H1 (cell line): ENCODE results near the gene HTR6. TPM values are rescaled to one million over a fixed set of nuclear protein-coding genes. Genes with fewer than 3 reads are reported as not detected.

Experiments
- BCL11A ChIP-seq, 2 experiments: IDR thresholded peaks; one replicate each; pipeline ENCODE4 v1.6.1; 2011; ENCODE audit warnings: low read depth in 2 of 2, low read length in 2 of 2, mild to moderate bottlenecking in 2 of 2
- CHD2 ChIP-seq: IDR thresholded peaks from 2 replicates; pipeline ENCODE4 v1.6.1; 2012; ENCODE audit warnings: low read length, improper control_type of control experiment
- FOSL1 ChIP-seq: IDR thresholded peaks from 2 replicates; pipeline ENCODE4 v1.6.1; 2011; ENCODE audit warnings: mild to moderate bottlenecking, low read depth, low read length, moderate library complexity; ENCODE audit not compliant: insufficient read depth
- KDM5A ChIP-seq: fragments of 200-600 bp; IDR thresholded peaks from 2 replicates; pipeline ENCODE4 v1.7.1; 2012; ENCODE audit warnings: mild to moderate bottlenecking, low read length, inconsistent platforms, mixed read lengths
- POLR2AphosphoS5 ChIP-seq: IDR thresholded peaks from 2 replicates; pipeline ENCODE4 v1.6.1; 2011; ENCODE audit warnings: low read depth, low read length
- TAF1 ChIP-seq: IDR thresholded peaks from 2 replicates; pipeline ENCODE4 v1.6.1; 2011; ENCODE audit warnings: mild to moderate bottlenecking, low read depth, low read length
- TCF12 ChIP-seq: IDR thresholded peaks from 2 replicates; pipeline ENCODE4 v1.6.1; 2011; ENCODE audit warnings: low read depth, mild to moderate bottlenecking, low read length
- polyA plus RNA-seq, 7 experiments: library from polyadenylated mRNA; depleted of rRNA in 3 of 7; stranded (reverse) in 5 of 7; unstranded in 2 of 7; fragments of >200 nt in 5 of 7; fragments of 200-250 nt in 2 of 7; gene quantifications; 1 replicate in 5 of 7; 2 replicates in 1 of 7; 4 replicates in 1 of 7; pipeline versions ENCODE4 v1.2.1 to v1.2.3, GENCODE V29; 2011 to 2013; ENCODE audit warnings: missing spikeins in 2 of 7, mixed read lengths in 2 of 7
- total RNA-seq: library from RNA; stranded (reverse); fragmentation: NEBNext Ultra II Directional; extraction: Animal tissue kit (Norgen Biotek cat#: 25700); gene quantifications from 2 replicates; pipeline ENCODE4 v1.2.1, GENCODE V29; 2021
- TF ChIP-seq, protein P1 (sequence below): fragments of 300-600 bp; sonication (generic); IDR thresholded peaks from 2 replicates; pipeline ENCODE4 v1.7.1; 2012; ENCODE audit warnings: low read length, moderate library complexity, mild to moderate bottlenecking, inconsistent platforms; ENCODE audit not compliant: insufficient replicate concordance
- TF ChIP-seq, protein P2 (sequence below): IDR thresholded peaks from 2 replicates; pipeline ENCODE4 v1.6.1; 2011; ENCODE audit warnings: low read depth, mild to moderate bottlenecking, low read length; ENCODE audit not compliant: insufficient read depth

HTR6 gene
- total and polyA plus RNA-seq, 2 of the 8 experiments (the other 6 are each of a cell fraction or from before 2014, with no cell fraction given): 0.76 to 0.95 TPM

GRCh38 chr1:19622204-19622603 lies 42.5 kb upstream of the HTR6 start (continued):
- TF ChIP-seq, protein P1, sequence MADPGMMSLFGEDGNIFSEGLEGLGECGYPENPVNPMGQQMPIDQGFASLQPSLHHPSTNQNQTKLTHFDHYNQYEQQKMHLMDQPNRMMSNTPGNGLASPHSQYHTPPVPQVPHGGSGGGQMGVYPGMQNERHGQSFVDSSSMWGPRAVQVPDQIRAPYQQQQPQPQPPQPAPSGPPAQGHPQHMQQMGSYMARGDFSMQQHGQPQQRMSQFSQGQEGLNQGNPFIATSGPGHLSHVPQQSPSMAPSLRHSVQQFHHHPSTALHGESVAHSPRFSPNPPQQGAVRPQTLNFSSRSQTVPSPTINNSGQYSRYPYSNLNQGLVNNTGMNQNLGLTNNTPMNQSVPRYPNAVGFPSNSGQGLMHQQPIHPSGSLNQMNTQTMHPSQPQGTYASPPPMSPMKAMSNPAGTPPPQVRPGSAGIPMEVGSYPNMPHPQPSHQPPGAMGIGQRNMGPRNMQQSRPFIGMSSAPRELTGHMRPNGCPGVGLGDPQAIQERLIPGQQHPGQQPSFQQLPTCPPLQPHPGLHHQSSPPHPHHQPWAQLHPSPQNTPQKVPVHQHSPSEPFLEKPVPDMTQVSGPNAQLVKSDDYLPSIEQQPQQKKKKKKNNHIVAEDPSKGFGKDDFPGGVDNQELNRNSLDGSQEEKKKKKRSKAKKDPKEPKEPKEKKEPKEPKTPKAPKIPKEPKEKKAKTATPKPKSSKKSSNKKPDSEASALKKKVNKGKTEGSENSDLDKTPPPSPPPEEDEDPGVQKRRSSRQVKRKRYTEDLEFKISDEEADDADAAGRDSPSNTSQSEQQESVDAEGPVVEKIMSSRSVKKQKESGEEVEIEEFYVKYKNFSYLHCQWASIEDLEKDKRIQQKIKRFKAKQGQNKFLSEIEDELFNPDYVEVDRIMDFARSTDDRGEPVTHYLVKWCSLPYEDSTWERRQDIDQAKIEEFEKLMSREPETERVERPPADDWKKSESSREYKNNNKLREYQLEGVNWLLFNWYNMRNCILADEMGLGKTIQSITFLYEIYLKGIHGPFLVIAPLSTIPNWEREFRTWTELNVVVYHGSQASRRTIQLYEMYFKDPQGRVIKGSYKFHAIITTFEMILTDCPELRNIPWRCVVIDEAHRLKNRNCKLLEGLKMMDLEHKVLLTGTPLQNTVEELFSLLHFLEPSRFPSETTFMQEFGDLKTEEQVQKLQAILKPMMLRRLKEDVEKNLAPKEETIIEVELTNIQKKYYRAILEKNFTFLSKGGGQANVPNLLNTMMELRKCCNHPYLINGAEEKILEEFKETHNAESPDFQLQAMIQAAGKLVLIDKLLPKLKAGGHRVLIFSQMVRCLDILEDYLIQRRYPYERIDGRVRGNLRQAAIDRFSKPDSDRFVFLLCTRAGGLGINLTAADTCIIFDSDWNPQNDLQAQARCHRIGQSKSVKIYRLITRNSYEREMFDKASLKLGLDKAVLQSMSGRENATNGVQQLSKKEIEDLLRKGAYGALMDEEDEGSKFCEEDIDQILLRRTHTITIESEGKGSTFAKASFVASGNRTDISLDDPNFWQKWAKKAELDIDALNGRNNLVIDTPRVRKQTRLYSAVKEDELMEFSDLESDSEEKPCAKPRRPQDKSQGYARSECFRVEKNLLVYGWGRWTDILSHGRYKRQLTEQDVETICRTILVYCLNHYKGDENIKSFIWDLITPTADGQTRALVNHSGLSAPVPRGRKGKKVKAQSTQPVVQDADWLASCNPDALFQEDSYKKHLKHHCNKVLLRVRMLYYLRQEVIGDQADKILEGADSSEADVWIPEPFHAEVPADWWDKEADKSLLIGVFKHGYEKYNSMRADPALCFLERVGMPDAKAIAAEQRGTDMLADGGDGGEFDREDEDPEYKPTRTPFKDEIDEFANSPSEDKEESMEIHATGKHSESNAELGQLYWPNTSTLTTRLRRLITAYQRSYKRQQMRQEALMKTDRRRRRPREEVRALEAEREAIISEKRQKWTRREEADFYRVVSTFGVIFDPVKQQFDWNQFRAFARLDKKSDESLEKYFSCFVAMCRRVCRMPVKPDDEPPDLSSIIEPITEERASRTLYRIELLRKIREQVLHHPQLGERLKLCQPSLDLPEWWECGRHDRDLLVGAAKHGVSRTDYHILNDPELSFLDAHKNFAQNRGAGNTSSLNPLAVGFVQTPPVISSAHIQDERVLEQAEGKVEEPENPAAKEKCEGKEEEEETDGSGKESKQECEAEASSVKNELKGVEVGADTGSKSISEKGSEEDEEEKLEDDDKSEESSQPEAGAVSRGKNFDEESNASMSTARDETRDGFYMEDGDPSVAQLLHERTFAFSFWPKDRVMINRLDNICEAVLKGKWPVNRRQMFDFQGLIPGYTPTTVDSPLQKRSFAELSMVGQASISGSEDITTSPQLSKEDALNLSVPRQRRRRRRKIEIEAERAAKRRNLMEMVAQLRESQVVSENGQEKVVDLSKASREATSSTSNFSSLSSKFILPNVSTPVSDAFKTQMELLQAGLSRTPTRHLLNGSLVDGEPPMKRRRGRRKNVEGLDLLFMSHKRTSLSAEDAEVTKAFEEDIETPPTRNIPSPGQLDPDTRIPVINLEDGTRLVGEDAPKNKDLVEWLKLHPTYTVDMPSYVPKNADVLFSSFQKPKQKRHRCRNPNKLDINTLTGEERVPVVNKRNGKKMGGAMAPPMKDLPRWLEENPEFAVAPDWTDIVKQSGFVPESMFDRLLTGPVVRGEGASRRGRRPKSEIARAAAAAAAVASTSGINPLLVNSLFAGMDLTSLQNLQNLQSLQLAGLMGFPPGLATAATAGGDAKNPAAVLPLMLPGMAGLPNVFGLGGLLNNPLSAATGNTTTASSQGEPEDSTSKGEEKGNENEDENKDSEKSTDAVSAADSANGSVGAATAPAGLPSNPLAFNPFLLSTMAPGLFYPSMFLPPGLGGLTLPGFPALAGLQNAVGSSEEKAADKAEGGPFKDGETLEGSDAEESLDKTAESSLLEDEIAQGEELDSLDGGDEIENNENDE: no peak
- TF ChIP-seq, protein P2, sequence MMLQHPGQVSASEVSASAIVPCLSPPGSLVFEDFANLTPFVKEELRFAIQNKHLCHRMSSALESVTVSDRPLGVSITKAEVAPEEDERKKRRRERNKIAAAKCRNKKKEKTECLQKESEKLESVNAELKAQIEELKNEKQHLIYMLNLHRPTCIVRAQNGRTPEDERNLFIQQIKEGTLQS: no peak
- TF ChIP-seq TAF1: no peak
- no peak for TF ChIP-seq BCL11A (IDR thresholded peaks at IDR 0.05; ENCODE audit: low read depth in 2 of 2, low read length in 2 of 2)
- TF ChIP-seq KDM5A: no peak
- no peak for TF ChIP-seq FOSL1
- no peak for TF ChIP-seq TCF12
- no peak for TF ChIP-seq CHD2
- no peak for TF ChIP-seq POLR2AphosphoS5
